Measurements from ENCODE around the gene BTLA.
A peak's percentile ranks its signal among the peaks of the same experiment; 100 is the strongest.

Gene BTLA

DNA sequence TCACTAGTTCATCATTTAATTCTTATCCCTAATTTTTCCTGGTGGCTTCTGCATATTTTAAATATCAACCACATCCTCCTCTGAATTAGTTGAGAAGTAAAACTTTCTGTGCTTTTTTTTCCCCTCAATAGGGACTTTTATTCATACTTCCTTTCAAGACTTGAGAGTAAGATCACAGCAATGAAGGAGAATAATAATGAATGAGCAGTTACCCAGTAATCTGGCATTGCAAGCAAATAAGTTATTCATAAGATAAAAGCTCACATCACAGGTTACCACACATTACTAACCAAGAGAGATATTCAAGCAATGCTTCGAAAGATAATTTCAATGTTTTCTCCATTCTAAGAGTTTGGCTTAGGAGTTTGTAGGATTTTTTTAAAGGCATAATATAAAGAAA is 50.3 kb downstream of the BTLA start:
- TF ChIP-seq EP300 (IDR thresholded peaks at IDR 0.05; ENCODE audit: borderline replicate concordance) (no peak), CREB1 (IDR thresholded peaks at IDR 0.05; ENCODE audit: low read depth) (no peak), CEBPB (IDR thresholded peaks at IDR 0.05) (no peak), ZBTB7A (IDR thresholded peaks at IDR 0.05; ENCODE audit: low read depth) (no peak), FOXM1 (IDR thresholded peaks at IDR 0.05; ENCODE audit: borderline replicate concordance, low read depth) (no peak), RAD21 (IDR thresholded peaks at IDR 0.05; ENCODE audit: low read depth) (no peak), YY1 (IDR thresholded peaks at IDR 0.05; ENCODE audit: low read depth) (no peak), TEAD4 (IDR thresholded peaks at IDR 0.05) (no peak), NFIC (IDR thresholded peaks at IDR 0.05) (no peak), TAF1 (IDR thresholded peaks at IDR 0.05; ENCODE audit: low read depth) (no peak), TCF12 (IDR thresholded peaks at IDR 0.05; ENCODE audit: low read depth) (no peak), EGR1 (IDR thresholded peaks at IDR 0.05) (no peak)
- TF ChIP-seq, protein P1, sequence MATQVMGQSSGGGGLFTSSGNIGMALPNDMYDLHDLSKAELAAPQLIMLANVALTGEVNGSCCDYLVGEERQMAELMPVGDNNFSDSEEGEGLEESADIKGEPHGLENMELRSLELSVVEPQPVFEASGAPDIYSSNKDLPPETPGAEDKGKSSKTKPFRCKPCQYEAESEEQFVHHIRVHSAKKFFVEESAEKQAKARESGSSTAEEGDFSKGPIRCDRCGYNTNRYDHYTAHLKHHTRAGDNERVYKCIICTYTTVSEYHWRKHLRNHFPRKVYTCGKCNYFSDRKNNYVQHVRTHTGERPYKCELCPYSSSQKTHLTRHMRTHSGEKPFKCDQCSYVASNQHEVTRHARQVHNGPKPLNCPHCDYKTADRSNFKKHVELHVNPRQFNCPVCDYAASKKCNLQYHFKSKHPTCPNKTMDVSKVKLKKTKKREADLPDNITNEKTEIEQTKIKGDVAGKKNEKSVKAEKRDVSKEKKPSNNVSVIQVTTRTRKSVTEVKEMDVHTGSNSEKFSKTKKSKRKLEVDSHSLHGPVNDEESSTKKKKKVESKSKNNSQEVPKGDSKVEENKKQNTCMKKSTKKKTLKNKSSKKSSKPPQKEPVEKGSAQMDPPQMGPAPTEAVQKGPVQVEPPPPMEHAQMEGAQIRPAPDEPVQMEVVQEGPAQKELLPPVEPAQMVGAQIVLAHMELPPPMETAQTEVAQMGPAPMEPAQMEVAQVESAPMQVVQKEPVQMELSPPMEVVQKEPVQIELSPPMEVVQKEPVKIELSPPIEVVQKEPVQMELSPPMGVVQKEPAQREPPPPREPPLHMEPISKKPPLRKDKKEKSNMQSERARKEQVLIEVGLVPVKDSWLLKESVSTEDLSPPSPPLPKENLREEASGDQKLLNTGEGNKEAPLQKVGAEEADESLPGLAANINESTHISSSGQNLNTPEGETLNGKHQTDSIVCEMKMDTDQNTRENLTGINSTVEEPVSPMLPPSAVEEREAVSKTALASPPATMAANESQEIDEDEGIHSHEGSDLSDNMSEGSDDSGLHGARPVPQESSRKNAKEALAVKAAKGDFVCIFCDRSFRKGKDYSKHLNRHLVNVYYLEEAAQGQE (IDR thresholded peaks at IDR 0.05; ENCODE audit: low read depth) = no peak
- TF ChIP-seq, protein P2, sequence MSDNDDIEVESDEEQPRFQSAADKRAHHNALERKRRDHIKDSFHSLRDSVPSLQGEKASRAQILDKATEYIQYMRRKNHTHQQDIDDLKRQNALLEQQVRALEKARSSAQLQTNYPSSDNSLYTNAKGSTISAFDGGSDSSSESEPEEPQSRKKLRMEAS (IDR thresholded peaks at IDR 0.05) = no peak
- TF ChIP-seq, protein P3, sequence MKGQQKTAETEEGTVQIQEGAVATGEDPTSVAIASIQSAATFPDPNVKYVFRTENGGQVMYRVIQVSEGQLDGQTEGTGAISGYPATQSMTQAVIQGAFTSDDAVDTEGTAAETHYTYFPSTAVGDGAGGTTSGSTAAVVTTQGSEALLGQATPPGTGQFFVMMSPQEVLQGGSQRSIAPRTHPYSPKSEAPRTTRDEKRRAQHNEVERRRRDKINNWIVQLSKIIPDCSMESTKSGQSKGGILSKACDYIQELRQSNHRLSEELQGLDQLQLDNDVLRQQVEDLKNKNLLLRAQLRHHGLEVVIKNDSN (IDR thresholded peaks at IDR 0.05) = no peak

DNA sequence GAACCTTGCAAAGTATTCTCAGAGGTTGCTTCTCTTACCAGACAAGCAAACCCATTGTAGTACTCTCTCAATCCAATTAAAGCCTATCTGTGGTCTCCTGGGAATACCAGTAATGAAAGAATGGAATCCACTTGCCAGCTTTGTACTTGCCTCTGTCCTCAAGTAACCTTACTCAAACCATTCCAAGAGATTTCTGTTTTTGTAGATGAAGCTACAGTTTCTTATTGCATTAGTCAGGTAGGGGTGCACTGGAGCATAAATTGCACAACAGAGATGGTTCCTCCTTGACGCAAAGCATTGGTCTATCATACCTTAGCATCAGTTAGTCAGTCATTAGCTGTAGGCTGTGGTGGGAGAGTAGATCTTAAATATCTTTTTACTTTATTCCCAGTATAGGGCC is 52.9 kb downstream of the BTLA start:
- TF ChIP-seq CREB1 (IDR thresholded peaks at IDR 0.05; ENCODE audit: low read depth) (no peak), TEAD4 (IDR thresholded peaks at IDR 0.05) (no peak), ZBTB7A (IDR thresholded peaks at IDR 0.05; ENCODE audit: low read depth) (no peak), TAF1 (IDR thresholded peaks at IDR 0.05; ENCODE audit: low read depth) (no peak), NFIC (IDR thresholded peaks at IDR 0.05) (no peak), EP300 (IDR thresholded peaks at IDR 0.05; ENCODE audit: borderline replicate concordance) (no peak)

DNA sequence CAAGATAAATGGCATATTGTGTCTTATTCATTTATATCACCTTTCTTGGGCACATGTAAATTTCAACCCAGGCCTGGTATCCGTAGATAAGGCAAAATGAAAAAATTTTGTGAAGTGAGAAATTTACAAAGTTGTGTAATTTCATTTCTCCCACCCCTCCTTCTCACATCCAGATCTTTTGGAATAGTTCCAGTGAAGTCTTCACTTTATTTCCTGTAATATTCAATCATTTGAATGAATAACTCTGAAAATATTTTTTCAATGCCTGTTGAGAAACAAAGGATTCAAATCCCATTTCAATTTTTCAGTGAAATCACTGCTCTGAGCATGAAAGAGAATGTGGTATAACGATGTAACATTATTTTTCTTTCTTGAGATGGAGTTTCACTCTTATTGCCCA is 53.4 kb downstream of the BTLA start:
- TF ChIP-seq RAD21 (IDR thresholded peaks at IDR 0.05; ENCODE audit: low read depth) (no peak), EP300 (IDR thresholded peaks at IDR 0.05; ENCODE audit: borderline replicate concordance) (no peak), FOXM1 (IDR thresholded peaks at IDR 0.05; ENCODE audit: borderline replicate concordance, low read depth) (no peak), TAF1 (IDR thresholded peaks at IDR 0.05; ENCODE audit: low read depth) (no peak), YY1 (IDR thresholded peaks at IDR 0.05; ENCODE audit: low read depth) (no peak), CREB1 (IDR thresholded peaks at IDR 0.05; ENCODE audit: low read depth) (no peak), TCF12 (IDR thresholded peaks at IDR 0.05; ENCODE audit: low read depth) (no peak), CEBPB (IDR thresholded peaks at IDR 0.05) (no peak), TEAD4 (IDR thresholded peaks at IDR 0.05) (no peak), EGR1 (IDR thresholded peaks at IDR 0.05) (no peak), ZBTB7A (IDR thresholded peaks at IDR 0.05; ENCODE audit: low read depth) (no peak), NFIC (IDR thresholded peaks at IDR 0.05) (no peak)
- TF ChIP-seq, protein P3 (IDR thresholded peaks at IDR 0.05) = no peak
- TF ChIP-seq, protein P1 (IDR thresholded peaks at IDR 0.05; ENCODE audit: low read depth) = no peak
- TF ChIP-seq, protein P2 (IDR thresholded peaks at IDR 0.05) = no peak

DNA sequence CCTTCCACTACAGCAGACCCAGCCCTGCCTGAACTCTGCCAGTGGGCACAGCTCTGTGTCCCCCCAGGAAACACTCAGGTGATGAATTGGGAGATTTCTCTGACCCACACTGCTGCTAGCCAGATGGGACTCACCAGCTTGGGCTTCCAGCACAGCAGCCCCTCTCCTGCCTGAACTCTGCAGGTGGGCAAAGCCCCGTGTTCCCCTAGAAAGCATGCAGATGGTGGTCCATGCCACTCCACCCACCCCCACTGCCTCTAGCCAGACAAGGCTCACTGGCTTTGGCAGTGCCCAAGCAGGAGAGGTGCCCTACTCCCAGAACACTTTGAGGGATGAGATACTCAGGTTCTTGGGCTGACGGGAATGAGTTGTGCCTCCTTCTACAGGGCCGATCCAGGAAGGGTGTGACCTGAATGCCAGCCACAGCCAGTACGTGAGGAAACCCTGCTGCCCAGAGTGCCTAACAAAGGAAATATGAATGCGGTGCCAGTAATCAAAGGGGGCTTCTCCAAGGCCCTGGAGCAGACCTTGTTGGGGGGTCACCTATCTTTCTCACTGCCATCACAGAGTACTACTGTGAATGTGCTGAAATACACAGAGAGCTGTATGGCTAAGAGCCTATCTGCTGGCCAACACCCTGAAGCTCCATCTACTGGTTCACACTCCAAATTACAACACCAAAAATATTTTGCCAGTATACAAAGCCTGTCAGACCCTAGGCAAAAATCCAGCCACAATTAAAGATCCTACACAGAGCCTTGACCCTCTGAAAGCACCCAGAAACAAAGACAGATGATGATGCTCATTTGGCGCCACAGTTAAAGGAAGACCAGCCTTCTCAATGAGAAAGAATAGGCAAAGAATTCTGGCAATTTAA is 61.9 kb downstream of the BTLA start:
- TF ChIP-seq RAD21 (IDR thresholded peaks at IDR 0.05; ENCODE audit: low read depth) (peak; percentile 58), TAF1 (IDR thresholded peaks at IDR 0.05; ENCODE audit: low read depth) (no peak)

DNA sequence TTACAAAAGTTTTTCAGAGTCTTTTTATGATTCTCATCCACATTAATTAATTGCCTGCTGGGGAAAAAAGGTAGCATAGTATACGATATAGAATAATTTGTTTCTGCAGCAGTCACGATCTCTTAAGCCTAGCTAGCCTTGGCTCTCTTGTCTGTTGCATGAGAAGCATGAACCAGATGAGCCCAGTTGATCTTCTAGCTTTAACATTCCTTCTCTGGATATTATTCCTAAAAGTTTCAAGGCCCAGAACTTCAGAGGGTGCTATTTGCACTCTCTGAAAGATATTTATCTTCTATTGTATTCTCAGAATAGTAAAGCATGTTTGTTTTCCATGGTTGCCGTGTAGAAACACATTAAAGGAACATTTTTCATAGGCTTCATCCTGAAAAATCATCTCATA is 69.3 kb downstream of the BTLA start:
- TF ChIP-seq FOXM1 (IDR thresholded peaks at IDR 0.05; ENCODE audit: borderline replicate concordance, low read depth) = no peak
- no peak for TF ChIP-seq TEAD4 (IDR thresholded peaks at IDR 0.05)
- no peak for TF ChIP-seq EP300 (IDR thresholded peaks at IDR 0.05; ENCODE audit: borderline replicate concordance)
- TF ChIP-seq TCF12 (IDR thresholded peaks at IDR 0.05; ENCODE audit: low read depth) = no peak
- no peak for TF ChIP-seq TAF1 (IDR thresholded peaks at IDR 0.05; ENCODE audit: low read depth)
- TF ChIP-seq, protein P3 (IDR thresholded peaks at IDR 0.05) = no peak
- TF ChIP-seq CREB1 (IDR thresholded peaks at IDR 0.05; ENCODE audit: low read depth) = no peak
- TF ChIP-seq RAD21 (IDR thresholded peaks at IDR 0.05; ENCODE audit: low read depth) = no peak
- no peak for TF ChIP-seq EGR1 (IDR thresholded peaks at IDR 0.05)
- TF ChIP-seq, protein P1 (IDR thresholded peaks at IDR 0.05; ENCODE audit: low read depth) = no peak
- no peak for TF ChIP-seq NFIC (IDR thresholded peaks at IDR 0.05)
- no peak for TF ChIP-seq YY1 (IDR thresholded peaks at IDR 0.05; ENCODE audit: low read depth)
- no peak for TF ChIP-seq ZBTB7A (IDR thresholded peaks at IDR 0.05; ENCODE audit: low read depth)
- no peak for TF ChIP-seq CEBPB (IDR thresholded peaks at IDR 0.05)
- TF ChIP-seq, protein P2 (IDR thresholded peaks at IDR 0.05) = no peak

Data from Ishikawa (cell line).